Gastroesophageal sphincter (tissue), 4 donors: ENCODE data around the gene FNIP2. TPM values are rescaled to one million over a fixed set of nuclear protein-coding genes. Genes with fewer than 3 reads are reported as not detected.

Source experiments
- ATAC-seq: fragments of 150-250 bp; one replicate; pipeline ENCODE4 v1.9.1; 2016; ENCODE audit warnings: mild to moderate bottlenecking, moderate library complexity
- H3K27ac ChIP-seq, 4 donors: fragments of 200-600 bp; sonication (generic) in 3 of 4; 1 replicate in 3 of 4; 2 replicates in 1 of 4; pipeline ENCODE4 v1.5.1; 2016 to 2019
- H3K27me3 ChIP-seq: fragments of 200-600 bp; sonication (generic); one replicate; pipeline ENCODE4 v1.5.1; 2019
- H3K36me3 ChIP-seq, 2 donors: fragments of 200-600 bp; sonication (generic); one replicate each; pipeline ENCODE4 v1.5.1; 2019; ENCODE audit warnings: control low read depth in 1 of 2
- H3K4me1 ChIP-seq, 3 donors: fragments of 200-600 bp; sonication (generic); 1 replicate in 2 of 3; 2 replicates in 1 of 3; pipeline ENCODE4 v1.5.1; 2016 to 2019; ENCODE audit warnings: control low read depth in 2 of 3
- H3K4me3 ChIP-seq, 2 donors: fragments of 200-600 bp; sonication (generic); one replicate each; pipeline ENCODE4 v1.5.1; 2019; ENCODE audit warnings: mild to moderate bottlenecking in 1 of 2, moderate library complexity in 1 of 2
- H3K9me3 ChIP-seq, 3 donors: fragments of 200-600 bp; sonication (generic); one replicate each; pipeline ENCODE4 v1.5.1; 2017 to 2019; ENCODE audit warnings: control low read depth in 2 of 3
- CTCF ChIP-seq, 4 experiments: fragments of 200-600 bp in 2 of 4; fragments of 450-650 bp in 2 of 4; sonication (generic) in 1 of 4; IDR thresholded peaks; one replicate each; pipeline ENCODE4 v1.5.1; 2017 to 2019; ENCODE audit warnings: antibody characterized with exemption in 4 of 4, mild to moderate bottlenecking in 2 of 4, moderate library complexity in 2 of 4
- EP300 ChIP-seq: sonication (generic); formaldehyde crosslinking; IDR thresholded peaks from one replicate; pipeline ENCODE4 v1.6.1; 2017; ENCODE audit warnings: antibody characterized with exemption, mild to moderate bottlenecking
- POLR2A ChIP-seq, 2 donors: fragments of 450-650 bp; IDR thresholded peaks; one replicate each; pipeline ENCODE4 v1.6.1; 2017; ENCODE audit warnings: antibody characterized with exemption in 2 of 2, mild to moderate bottlenecking in 2 of 2, moderate library complexity in 1 of 2
- POLR2AphosphoS5 ChIP-seq: sonication (generic); formaldehyde crosslinking; IDR thresholded peaks from one replicate; pipeline ENCODE4 v1.6.1; 2017; ENCODE audit warnings: antibody characterized with exemption
- WGBS, 2 donors: methylation state at CpG; one replicate each; pipeline ENCODE4 v1.1.5; 2018; ENCODE audit warnings: low coverage in 1 of 2; 5-methylcytosine and 5-hydroxymethylcytosine counted together
- total RNA-seq, 4 donors: library from RNA; depleted of rRNA; stranded (reverse); fragments of >200 nt; gene quantifications; one replicate each; pipeline ENCODE4 v1.1.0, GENCODE V29; 2016

Gene FNIP2
- total RNA-seq, 4 donors from 2014 or later, result 53.0 to 135 (median 70.5) TPM

- Histone ChIP-seq H3K4me1 (peaks cover 0 to 9% (median 0%) of the 10 kb centered on the region in 3 donors), H3K27ac (no peak overlapping the region), H3K4me3 (no peak overlapping the region), H3K9me3 (no peaks in the 10 kb centered on the region), H3K27me3 (no peaks in the 10 kb centered on the region), H3K36me3 (peaks cover 0 to 54% of the 10 kb centered on the region in 2 donors)
- TF ChIP-seq POLR2A (IDR thresholded peaks at IDR 0.05), result no peak
- TF ChIP-seq CTCF (IDR thresholded peaks at IDR 0.05), result no peak
- no peak for TF ChIP-seq EP300
- TF ChIP-seq POLR2AphosphoS5, result no peak
- 100% methylated on average over 5 to 7 of the region's 7 CpGs for WGBS, 2 donors
- no peak for ATAC-seq
Measured at GRCh38 chr4:158903079-158903456, 134.2 kb downstream of the FNIP2 start.

- 90 to 93% methylated on average over 3 of the region's 3 CpGs for WGBS, 2 donors
- no peak for ATAC-seq
Measured at GRCh38 chr4:158903472-158904043, 134.7 kb downstream of the FNIP2 start.

GRCh38 chr4:158904815-158905214 is 136.0 kb downstream of the FNIP2 start:
- TF ChIP-seq CTCF (IDR thresholded peaks at IDR 0.05), result no peak
- TF ChIP-seq EP300, result no peak
- TF ChIP-seq POLR2A (IDR thresholded peaks at IDR 0.05), result no peak
- TF ChIP-seq POLR2AphosphoS5, result no peak
- Histone ChIP-seq H3K36me3 (peaks cover 0 to 61% of the 10 kb centered on the region in 2 donors), H3K4me3 (no peak overlapping the region), H3K9me3 (no peaks in the 10 kb centered on the region), H3K27ac (no peak overlapping the region), H3K27me3 (no peaks in the 10 kb centered on the region), H3K4me1 (peaks cover 0 to 9% (median 0%) of the 10 kb centered on the region in 3 donors)
- WGBS, 2 donors, result 80 to 100% methylated on average over 1 of the region's 1 CpG
- no peak for ATAC-seq

More at GRCh38 chr4:158903472-158904043, 134.7 kb downstream of the FNIP2 start:
- no peak for TF ChIP-seq POLR2AphosphoS5
- no peak for TF ChIP-seq POLR2A (IDR thresholded peaks at IDR 0.05)
- TF ChIP-seq CTCF (IDR thresholded peaks at IDR 0.05), result no peak
- TF ChIP-seq EP300, result no peak
- Histone ChIP-seq H3K9me3 (no peaks in the 10 kb centered on the region), H3K4me1 (peaks cover 0 to 9% (median 0%) of the 10 kb centered on the region in 3 donors), H3K27me3 (no peaks in the 10 kb centered on the region), H3K36me3 (peaks cover 0 to 54% of the 10 kb centered on the region in 2 donors), H3K4me3 (no peak overlapping the region), H3K27ac (no peak overlapping the region)

GRCh38 chr4:158906073-158906472 is 137.2 kb downstream of the FNIP2 start:
- H3K36me3 ChIP-seq, result peaks cover 0 to 62% of the 10 kb centered on the region in 2 donors
- H3K27ac ChIP-seq, result no peak overlapping the region
- H3K27me3 ChIP-seq, result no peaks in the 10 kb centered on the region
- peaks cover 0 to 9% (median 0%) of the 10 kb centered on the region in 3 donors for H3K4me1 ChIP-seq
- WGBS, 2 donors, result 56 to 79% methylated on average over 3 of the region's 3 CpGs
- no peak for ATAC-seq
- TF ChIP-seq POLR2AphosphoS5 (no peak), EP300 (no peak), CTCF (IDR thresholded peaks at IDR 0.05) (no peak), POLR2A (IDR thresholded peaks at IDR 0.05) (no peak)
- no peaks in the 10 kb centered on the region for H3K9me3 ChIP-seq
- H3K4me3 ChIP-seq, result no peak overlapping the region

- H3K27ac ChIP-seq, result no peak overlapping the region
- no peaks in the 10 kb centered on the region for H3K27me3 ChIP-seq
- 48 to 90% methylated on average over 2 of the region's 2 CpGs for WGBS, 2 donors
- peaks cover 0 to 9% of the 10 kb centered on the region in 2 donors for H3K36me3 ChIP-seq
- H3K4me3 ChIP-seq, result no peak overlapping the region
- H3K9me3 ChIP-seq, result no peaks in the 10 kb centered on the region
- no peak for ATAC-seq
- TF ChIP-seq CTCF (IDR thresholded peaks at IDR 0.05), result no peak
- TF ChIP-seq POLR2A (IDR thresholded peaks at IDR 0.05), result no peak
- no peak for TF ChIP-seq EP300
- no peak for TF ChIP-seq POLR2AphosphoS5
- peaks cover 0 to 26% (median 7%) of the 10 kb centered on the region in 3 donors for H3K4me1 ChIP-seq
Measured at GRCh38 chr4:158912390-158912789, 143.6 kb downstream of the FNIP2 start.
